A204.1 (cell line): ENCODE results near the gene CAPN2.
"Not testable (repeated sequence)": the region's sequence is repeated elsewhere in the genome, so short reads cannot be mapped to it uniquely, and the experiment has no call there.

ENCODE experiments used
- FAIRE-seq: peaks from 2 replicates; lab custom pipeline; 2012; peaks lifted over from hg19 to GRCh38; lab: Jason Lieb, UNC

Gene CAPN2

DNA sequence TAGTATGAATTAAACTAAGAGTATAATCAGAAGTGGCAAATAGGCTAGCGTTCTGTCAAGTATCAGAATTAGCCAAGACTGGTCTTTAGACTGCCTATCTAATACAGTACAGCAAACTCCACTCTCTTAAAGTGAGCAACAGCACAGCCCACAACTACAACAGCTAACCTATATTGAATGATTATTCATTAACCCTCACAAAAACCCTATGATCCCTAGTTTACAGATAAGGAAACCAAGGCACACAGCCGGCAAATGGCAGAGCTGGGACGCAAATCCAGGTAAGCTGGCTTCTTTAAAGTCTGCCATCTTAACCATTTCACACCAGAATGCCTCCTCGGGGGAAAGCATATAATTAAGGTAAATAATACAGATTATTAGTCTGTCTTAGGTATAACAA, 81.4 kb downstream of the CAPN2 start:
- no peak for FAIRE-seq

DNA sequence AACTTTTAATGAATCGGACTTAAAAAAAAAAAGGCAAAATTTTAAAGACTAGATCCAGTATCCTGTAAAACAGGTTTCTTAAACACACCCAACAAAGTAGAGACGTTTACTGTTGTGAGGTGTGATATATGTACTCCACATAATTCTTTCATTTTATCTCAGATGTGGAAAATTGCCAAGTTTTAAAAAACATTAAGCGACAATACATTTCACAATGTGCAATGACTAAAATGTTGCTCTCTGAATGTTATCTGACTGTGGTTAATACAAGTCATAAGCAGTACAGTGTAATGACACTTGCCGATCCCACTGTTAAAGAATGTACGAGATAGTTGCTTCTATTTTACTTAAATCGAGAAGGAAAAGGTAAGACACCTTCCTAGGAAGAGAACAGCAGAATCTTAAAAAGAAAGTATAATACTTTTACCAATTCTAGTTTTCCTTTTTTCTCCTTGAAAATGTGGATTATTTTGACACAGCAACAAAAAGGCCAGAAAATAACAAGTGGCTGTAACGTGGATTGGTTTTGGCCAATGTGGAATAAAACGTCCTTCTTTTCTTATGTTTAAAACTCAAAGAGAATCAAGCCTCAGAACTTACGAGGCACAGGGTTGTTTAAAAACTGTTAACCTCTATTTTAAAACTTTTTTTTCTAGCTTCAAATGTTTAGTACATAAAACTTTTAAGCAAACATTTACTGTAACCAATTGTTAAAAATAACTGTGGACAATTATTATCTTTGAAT, 82.0 kb downstream of the CAPN2 start:
- FAIRE-seq = peak; percentile 57

DNA sequence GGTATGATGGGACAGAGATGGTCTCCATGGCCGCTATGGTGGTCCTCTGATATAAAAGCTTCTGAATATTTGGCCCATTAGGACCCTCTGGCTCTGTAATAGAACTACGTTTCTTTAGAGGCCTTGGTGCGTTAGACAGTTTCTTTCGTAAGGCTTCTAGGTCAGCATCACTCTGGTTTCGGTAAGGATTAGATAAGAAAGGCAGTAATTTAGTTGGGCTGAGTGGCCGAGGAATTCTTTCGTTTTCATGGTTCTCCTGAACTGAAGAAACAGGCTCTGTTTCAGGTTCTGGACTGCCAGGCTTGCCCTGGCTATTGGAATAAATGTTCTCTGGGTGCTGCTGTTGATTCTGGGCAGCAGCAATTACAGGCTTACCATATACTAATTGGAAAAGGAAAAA, 83.9 kb downstream of the CAPN2 start:
- no peak for FAIRE-seq

DNA sequence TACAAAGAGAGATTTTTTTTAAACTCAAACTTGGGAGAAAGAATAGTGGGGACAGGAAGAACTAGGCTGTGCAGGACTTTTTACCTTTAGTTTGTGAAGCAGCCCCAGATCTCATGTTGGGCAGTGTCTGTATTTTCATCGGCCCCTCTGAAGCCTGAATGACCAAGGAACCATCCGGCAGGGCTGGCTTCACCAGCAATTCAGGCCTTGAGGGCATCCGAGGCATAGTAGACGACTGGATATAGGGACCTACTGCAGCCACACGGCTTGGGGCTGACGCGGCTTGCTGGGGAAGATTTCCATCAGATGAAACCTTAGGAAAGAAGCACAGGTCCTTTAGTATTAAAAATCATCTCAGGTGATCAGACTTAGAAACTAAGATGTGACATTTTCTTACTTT, 89.7 kb downstream of the CAPN2 start:
- no peak for FAIRE-seq

DNA sequence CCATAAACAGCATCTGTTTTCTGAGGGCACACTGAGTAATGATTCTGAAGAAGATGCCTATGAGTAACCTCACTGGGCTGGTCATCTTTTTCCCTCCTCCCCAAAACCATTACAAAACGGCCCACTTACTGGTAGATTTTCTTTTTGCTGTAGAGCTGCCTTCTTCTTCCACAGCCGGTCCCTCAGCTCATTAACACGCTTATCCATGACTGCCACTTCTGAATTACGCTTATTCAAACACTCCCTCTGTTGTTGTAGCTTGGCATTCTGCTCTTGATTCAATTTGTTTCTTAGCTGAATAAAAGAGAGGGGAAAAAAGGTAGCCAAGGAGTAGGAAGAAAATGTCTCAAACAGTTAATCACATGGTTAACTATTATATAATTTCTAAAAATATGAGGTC, 90.3 kb downstream of the CAPN2 start:
- FAIRE-seq = no peak

DNA sequence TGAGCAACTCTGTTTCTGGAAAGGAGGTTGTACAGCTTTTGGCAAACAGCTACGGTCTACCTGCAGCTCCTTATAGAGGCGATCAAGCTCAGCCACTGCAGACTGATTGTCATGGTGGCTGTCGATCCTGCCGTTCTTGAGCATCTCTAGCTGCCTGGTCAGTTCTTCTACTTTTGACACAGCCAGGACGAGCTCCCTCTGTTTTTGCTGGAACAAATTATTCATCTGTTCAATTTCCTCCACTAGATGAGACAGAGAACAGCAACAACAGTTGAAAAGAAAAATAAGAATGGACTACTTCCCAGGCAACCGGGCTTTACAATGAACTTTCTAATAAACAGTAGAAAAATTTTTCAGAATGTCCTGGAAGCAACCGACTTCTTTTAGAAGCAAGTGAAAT, 90.9 kb downstream of the CAPN2 start:
- no peak for FAIRE-seq

DNA sequence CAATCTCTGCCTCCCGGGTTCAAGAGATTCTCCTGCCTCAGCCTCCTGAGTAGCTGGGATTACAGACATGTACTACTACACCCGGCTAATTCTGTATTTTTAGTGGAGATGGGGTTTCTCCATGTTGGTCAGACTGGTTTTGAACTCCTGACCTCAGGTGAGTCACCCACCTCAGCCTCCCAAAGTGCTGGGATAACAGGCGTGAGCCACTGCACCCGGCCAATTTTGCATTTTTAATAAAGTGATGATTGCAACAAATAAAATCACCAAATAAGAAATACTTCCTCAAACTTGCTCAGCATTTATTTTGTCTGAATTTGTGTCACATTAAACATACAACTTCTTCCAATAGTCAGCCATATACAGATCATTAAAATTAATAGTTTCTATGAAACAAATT, 97.6 kb downstream of the CAPN2 start:
- FAIRE-seq = not testable (repeated sequence)

DNA sequence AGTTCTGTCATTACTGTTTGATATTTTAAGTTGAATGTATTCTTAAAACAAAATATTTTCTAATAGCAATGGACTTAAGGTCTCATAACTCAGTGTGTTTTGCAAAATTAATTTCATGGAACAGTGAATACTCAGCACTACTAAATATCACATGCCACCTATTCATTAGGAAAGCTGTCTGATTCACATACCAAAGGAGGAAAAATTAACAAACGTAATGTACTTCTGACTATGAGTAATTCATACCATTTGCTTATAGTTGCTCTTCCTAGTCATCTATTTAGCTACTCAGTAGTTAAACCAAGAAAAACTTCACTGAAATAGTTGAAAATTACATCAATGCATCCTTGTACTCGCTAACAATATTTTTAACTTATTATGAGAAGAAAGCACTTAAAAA, 98.2 kb downstream of the CAPN2 start:
- no peak for FAIRE-seq

DNA sequence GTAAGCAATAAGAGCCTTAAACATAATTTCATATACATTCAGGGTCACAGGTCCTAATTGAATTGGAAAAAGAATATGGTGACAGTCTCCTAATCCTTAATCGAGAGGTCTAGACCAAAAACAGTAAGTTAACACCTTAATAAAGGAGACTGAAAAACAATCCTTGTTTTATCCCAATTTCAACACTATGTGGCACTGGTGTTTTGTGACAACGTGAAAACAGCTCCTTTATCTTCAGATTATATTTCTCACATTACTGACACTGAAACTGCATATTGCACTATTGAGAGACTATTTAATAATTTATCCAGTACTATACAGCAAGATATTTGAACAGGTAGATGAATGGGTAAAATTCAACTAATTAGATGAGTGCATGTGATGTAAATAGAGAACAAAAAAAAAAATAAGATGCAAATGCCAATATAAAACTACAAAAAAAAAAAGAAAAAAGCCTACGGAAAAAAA, 99.3 kb downstream of the CAPN2 start:
- FAIRE-seq = peak; percentile 44

DNA sequence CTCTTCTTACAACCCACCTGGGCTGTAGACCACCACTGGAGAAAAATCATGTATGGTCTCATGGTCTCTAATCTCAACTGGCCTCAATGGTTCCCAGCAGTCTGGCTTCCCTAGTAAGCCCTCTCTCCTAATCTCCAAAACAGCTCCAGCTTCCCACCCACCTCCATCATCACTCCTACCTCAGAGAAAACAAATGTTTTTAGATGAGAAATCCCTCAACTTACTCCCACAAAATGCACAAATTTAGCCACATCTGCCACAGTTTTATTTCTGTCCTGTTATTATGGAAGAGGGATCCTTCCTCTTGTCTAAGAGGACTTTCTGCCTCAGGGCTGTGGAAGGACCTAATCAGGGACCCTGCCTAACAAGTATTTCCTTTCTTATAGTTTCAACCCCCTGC, 101.3 kb downstream of the CAPN2 start:
- no peak for FAIRE-seq

DNA sequence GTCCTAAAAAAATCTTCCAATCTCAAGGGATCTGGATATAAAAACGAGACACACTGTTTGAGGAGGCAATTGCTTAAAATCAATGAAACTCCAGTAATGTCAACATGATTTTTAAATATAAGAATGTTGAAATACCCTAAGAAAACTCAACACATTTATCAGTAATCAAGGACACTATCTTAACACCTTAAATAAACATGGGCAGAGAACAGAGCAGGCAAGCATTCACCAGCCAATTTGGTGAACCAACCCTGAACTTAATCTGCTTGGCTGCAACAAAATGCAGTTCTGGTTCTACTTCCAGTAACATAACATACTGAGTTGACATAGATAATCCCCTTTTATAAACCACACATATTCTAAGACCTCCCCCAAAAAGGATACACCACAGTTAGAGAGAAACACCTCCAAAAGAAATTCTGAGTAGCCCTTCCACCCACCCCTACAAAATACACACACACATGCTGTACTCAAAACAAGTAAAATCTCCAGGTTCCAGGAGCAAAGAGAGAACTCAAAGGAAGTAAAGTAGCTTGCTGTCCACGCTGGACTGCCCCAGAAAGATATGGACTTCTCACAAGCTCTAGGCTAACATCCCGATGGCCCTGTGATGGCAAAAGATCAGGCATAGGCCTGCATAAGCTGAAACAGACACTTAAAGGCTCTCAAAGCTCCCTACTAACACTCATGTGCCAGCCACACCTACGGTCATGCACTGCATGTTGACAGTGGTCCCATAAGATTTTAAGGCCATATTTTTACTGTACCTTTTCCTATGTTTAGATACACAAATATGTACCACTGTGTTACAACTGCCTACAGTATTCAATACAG, 102.9 kb downstream of the CAPN2 start:
- no peak for FAIRE-seq

DNA sequence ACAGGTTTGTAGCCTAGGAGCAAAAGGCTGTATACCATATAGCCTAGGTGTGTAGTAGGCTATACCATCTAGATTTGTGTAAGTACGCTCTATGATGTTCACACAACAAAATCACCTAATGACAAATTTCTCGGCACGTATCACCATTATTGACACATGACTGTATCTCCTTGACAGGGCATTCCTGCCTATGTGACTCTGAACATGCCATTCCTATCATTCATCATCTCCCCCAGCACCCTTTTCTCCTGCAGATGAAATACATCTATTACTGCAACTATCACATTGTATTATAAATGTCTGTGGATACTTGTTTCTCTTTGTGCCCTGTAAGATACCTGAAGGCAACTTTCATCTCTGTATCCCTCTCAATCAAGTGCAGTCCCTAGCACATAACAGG, 103.5 kb downstream of the CAPN2 start:
- FAIRE-seq = no peak

DNA sequence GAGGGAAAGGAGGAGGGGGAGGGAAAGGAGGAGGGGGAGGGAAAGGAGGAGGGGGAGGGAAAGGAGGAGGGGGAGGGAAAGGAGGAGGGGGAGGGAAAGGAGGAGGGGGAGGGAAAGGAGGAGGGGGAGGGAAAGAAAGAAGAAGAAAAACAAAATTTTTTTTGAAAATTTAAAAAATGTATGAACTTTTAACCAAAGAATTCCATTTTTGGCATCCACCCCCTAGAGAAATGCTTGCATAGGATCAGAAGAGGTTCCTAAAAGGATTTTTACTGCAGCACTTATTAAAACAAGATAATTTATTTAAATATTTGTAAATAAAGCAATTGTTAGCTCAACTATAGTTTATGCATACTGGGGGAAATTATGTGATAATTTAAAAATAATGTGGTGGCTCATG, 104.9 kb downstream of the CAPN2 start:
- FAIRE-seq = not testable (repeated sequence)

DNA sequence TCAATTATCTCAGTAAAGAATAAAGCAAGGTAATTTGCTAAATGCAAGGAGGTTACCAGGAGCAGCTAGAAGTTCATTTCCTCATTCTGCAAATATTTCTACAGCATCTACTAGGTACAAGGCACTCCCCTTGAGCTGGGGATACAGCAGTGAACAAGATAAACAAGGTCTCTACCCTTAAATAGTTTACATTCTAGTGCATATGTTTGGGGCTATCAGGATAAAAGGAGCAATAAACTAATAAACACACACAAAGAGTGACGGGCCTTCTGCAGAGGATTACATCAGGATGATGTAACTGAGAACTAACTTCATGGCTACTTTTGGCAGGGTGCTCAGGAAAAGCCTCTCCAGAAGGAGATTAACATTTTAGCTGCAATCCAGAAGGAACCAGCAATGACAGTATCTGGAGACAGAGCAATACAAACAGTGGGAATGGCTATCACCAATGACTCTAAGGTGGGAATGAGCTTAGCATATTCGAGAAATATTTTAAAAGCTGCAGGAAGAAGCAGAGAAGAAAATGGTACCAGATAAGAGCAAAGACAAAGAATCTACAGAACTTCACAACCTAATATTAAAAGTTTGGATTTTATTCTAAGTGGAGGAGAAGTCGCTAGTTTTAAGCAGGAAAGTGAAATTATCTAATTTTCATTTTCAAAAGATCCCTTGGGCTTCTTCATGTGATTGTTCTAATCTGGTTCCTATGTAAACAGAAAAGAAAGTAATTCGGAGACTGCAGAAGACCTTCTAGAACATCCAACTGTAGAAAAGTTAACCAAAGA, 107.6 kb downstream of the CAPN2 start:
- FAIRE-seq = no peak

DNA sequence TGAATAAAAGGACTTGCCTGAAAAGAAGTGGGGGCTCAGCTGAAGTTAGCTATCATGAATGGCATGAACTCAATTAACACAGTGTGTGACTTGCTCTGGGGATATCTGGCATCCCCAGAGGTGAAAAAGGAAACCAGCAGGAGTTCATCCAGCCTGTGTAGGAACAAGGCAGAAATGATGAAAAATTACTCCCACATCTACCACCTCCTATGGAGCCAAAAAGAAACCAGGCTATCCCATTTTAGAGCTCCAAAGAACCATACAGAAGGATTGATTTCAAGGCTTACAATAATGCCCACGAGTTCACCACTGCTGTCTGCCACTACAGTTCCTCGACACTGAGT, 108.1 kb downstream of the CAPN2 start:
- FAIRE-seq = no peak

DNA sequence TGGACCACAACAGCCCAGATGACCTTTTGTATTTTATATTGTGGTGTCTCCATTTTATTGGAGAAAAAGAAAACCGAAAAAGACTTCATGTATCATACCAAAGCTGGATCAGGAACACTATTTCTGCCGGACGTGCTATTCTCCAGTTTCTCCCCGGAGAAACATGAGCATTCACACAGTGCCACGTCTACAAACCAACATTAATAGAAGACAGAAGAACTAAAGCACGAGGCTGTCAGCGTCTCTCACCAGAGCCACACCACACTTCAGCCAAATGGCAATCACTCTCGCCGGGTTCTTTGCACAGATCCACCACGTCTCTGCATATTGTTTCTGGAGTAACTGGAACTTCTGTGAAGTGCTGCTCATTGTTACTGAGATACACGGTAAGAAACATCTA, 108.6 kb downstream of the CAPN2 start:
- no peak for FAIRE-seq

DNA sequence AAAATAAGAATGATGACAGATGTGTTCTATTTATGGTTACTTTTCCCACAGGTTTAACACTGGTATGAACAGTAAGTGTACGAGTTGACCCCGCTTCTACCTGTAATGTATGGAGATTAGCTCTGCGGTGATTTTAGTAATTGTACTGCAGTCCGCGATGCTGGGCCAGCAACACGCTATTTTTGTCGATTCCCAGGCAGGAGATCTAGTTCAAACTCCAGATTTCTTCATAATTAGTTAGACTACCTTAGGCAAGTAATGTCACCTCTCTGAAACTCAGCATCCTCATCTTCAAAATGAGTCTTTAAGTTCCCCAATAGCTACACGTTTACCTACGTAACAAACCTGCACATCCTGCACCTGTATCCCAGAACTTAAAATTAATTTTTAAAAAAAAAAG, 111.9 kb downstream of the CAPN2 start:
- FAIRE-seq = no peak

DNA sequence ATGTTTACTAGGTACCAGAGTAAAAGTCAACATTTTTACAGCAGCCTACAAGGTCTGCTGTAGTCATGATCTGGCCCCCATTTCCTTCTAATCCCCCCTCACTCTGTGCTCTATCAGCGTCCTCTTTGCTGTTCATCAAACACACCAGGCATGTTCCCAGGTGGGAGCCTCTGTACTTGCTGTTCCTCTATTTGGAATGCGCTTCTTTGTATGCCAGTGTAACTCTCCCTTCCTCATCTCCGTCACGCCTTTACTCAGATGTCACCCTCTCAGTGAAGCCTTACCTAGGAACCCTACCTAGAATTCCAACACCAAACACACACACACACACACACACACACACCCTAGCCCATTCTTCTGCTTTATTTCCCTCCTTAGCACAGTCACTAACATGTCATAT, 112.4 kb downstream of the CAPN2 start:
- FAIRE-seq = no peak
